HG03280 (cell line): ENCODE data around the gene INTS13.
"Not testable (repeated sequence)": the region's sequence is repeated elsewhere in the genome, so short reads cannot be mapped to it uniquely, and the experiment has no call there.

ENCODE experiments used
- ATAC-seq: cut with Tn5 transposase; IDR thresholded peaks from one replicate; pipeline ENCODE4 v1.9.1; 2021; ENCODE audit warnings: mild to moderate bottlenecking, moderate library complexity; ENCODE audit not compliant: unreplicated experiment

Gene INTS13

DNA sequence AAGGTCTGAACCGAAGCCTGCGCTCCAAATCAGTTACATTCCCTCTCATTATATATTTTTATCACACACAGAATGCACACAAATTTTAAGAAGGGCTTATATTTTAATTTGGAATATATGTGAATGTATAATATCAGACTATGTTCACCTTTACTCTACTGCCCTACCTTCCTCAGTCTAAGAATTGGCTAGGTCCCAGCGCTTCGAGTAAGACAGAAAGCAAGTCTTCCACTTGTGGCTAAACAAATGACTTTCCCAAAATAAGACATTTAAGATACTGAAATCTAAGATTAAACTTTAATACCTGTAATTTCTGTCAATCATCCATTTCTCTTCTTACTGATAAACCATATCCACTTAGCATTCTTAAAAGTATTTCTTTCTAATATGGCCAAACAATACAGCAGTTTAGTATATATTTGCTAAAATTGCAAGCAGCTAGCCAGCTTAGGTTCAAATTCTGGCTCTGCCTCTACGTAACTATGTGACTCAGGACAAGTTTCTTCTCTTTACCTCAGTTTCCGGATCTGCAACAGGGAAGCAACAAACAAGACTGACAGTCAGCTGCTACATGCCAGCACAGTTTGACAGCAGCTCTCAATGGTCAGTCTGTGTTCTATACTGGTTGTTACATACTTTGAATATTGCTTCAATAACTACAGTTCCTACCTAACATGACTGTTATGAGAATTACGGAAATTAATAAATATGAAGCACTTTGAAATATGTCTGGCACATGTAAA, 2.0 kb downstream of the INTS13 start:
- no peak for ATAC-seq

DNA sequence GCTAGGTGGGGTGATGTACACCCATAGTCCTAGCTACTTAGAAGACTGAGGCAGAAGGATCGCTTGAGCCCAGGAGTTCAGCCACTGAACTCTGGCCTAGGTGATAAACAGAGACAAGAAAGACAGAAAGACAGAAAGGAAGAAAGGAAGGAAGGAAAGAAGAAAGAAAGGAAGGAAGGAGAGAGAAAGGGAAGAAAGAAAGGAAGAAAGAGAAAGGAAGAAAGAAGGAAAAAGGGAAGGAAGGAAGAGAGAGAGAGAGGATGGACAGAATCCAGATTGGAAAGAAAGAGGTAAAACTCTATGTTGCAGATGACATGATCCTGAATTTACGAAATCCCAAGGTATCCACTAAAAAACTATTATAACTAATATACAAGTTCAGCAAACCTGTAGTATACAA, 8.2 kb downstream of the INTS13 start:
- ATAC-seq = no peak

DNA sequence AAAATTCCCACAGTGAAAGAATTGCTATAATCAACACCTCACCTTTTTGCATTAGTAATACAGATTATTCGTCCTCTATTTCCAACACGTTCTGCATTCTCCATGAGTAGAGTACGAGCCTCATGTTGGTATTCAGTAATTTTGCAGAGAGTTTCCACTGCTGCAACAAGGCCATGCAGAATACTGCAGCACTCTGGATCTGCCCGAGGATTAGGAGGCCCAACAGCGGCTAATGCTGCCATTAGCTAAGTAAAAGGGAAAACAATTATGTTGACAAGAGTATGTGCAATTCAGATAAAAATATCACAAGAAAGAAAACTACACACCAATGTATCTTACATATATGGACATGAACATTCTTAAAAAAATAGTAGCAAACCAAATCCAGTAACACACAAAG, 9.1 kb downstream of the INTS13 start:
- no peak for ATAC-seq

DNA sequence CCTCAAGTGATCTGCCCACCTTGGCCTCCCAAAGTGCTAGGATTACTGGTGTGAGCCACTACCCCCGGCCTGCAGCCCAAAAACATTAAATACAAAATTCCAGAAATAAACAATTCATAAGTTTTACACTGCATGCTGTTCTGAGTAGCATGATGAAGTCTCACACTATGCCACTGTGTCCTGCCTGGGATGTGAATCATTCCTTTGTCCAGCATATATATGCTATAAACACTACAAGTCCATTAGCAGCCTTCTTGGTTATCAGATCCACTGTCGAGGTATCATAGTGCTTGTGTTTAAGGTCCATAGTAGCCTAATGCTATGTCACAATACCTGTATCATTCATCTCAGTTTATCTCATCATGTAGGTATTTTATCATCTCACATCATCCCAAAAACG, 15.9 kb downstream of the INTS13 start:
- no peak for ATAC-seq

DNA sequence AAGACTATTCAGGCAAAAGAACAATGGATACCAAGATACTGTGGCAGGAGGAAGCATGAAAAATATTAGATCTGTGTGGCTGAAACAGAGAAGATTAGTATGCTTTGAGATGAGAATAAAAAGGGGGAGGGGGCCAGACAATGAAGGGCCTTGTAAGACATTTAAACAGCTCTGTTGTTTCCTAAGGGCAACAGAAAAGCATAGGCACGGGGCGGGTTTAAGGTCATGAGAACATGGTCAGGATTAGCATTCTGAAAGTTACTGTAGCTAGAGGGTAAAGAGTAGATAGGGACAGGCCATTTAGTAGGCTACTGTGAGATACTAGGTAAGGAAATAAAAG, 18.6 kb downstream of the INTS13 start:
- ATAC-seq = no peak

DNA sequence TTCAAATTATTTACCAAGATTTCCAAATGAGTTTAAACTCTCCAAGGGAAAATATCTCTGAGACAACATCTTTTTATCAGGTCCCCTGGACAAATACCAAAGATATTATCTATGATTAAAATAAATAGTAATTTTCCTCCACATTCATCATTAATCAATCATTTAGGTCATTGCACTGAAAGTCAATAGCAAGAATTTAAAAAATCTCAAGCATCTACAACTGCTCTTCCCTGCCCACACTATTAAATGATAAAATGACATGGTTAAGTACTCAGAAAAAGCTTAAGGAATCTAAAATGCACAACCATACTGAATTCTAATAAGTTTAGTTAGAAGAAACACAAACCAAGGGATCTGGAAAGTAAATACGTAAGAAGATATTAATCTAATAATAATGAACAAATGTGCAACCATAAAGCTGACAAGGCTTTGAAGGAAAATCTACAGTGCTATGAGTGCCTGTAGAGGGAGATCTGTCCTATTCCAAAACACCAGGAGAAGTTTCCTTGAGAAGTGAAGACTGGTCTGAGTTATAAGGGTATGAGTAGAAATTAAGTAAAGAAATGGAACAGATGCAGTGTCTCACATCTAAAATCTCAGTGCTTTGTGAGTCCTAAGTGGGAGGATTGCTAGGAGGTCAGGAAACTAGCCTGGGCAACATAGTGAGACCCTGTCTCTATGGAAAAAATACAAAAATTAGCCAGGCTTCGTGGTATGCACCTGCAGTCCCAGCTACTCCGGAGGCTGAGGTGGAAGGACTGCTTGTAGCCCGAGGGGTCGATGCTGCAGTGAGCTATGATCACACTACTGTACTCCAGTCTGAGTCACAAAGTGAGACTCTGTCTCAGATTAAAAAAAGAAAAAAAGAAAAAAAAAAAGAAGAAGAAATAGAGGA, 19.2 kb downstream of the INTS13 start:
- no peak for ATAC-seq

DNA sequence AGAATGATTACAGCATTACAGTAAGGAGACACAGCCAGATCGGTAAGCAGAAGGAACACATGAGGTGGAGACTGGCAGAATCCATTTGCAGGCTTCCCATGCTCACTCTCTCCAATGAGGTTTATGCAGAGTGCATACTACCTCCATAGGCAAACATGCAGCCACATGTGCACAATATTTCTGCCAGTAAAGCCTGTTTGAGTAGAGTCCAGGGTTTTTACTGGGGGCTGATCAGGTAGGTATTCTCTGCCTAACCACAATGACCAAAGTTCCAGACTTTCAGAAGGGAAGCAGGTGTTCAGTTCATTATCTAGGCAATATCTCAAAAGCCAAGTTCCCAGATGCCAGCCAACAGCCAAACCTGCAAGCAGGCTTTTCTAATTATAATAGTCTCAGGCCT, 31.1 kb downstream of the INTS13 start:
- ATAC-seq = no peak

DNA sequence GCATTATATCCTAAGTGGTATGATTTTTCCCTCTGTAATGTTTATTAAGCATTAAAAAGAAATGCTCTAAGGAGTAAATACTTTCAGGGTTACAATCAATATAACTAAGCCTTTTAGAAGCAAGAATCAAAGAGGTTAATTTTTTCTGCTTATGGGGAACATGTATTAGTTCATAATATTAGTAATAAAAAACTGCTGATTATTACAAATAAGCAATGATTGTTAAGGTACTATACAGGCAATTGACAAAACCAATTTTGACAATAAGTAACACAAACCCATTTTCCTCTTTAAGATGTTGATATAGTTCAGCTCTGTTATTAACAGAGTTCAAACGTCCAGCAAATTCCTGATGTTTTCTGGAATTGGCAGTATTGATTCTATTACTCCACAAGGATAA, 31.8 kb downstream of the INTS13 start:
- no peak for ATAC-seq

DNA sequence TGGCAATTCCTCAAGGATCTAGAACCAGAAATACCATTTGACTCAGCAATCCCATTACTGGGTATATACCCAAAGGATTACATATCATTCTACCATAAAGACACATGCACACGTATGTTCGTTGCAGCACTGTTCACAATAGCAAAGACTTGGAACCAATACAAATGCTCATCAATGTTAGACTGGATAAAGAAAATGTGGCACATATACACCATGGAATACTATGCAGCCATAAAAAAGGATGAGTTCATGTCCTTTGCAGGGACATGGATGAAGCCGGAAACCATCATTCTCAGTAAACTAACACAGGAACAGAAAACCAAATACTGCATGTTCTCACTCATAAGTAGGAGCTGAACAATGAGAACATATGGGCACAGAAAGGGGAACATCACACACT, 34.4 kb downstream of the INTS13 start:
- ATAC-seq = not testable (repeated sequence)

DNA sequence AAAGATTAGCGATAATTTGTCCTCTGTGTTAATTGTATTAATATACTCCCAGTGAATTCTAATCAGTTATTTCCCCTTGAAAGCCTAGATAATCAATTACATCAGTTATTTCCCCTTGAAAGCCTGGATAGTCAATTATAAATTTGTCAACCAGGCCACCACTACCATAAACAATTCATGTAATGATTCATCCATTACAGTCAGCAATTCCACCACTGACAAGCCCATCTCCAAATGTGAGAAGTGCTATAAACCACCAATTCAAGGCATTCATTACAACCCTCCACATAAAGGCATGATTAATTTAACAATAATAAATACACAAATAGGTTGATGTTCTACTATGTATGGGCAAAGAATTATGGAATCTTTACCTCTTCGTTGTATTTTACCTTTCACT, 40.9 kb downstream of the INTS13 start:
- ATAC-seq = no peak

DNA sequence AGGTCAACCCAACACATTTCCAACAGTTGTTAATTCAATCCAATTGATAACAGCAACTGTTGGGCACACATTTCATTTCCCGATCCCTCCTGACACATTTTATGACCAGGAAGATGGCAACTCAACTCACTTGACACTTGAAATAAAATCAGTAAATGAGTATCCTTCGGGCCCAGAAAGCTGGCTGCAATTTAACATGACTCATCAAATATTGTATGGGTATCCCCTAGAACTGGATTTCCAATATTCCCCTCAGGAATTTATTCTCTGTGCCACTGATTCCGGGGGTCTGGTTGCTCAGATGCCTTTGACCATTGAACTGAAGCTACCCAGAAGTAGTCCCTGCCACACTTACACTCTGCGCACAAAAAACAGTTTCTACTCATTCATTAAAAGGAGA, 42.1 kb downstream of the INTS13 start:
- no peak for ATAC-seq

DNA sequence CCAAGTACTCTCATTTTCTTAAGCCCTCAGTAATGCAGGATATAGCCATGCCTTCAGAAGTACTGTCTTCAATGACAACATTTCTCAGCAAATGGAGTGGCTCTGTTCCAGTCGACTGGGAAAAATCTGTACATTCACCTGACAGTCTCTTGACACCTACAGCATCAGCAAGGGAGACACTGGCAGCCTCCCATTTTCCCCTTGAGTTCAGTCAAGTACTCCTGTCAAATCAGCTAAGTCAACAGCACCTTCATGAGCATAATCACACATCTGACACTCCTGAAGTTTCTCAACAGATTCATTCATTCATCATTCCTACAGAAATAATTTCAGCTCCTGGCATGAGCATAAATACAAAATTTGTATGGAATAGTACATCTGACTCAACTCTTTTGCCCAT, 46.1 kb downstream of the INTS13 start:
- no peak for ATAC-seq

DNA sequence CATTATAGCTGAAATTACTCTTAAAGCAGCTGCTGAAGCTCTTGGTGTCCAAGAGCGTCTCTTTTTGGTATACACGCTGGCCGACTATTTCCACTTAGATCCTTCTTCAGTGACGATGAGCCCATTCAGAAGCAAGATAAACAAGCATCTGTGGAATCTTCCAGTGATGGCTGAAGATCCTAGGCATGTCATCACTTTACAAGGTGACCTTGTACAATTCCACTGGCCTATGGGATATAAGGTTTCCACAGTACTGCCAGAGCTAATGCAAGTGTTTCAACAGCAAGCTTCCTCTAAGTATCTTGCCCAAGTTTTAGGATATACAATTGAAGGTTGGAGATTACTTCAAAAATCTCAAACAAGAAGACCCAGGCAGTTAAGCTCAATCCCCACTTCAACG, 47.0 kb downstream of the INTS13 start:
- ATAC-seq = no peak

DNA sequence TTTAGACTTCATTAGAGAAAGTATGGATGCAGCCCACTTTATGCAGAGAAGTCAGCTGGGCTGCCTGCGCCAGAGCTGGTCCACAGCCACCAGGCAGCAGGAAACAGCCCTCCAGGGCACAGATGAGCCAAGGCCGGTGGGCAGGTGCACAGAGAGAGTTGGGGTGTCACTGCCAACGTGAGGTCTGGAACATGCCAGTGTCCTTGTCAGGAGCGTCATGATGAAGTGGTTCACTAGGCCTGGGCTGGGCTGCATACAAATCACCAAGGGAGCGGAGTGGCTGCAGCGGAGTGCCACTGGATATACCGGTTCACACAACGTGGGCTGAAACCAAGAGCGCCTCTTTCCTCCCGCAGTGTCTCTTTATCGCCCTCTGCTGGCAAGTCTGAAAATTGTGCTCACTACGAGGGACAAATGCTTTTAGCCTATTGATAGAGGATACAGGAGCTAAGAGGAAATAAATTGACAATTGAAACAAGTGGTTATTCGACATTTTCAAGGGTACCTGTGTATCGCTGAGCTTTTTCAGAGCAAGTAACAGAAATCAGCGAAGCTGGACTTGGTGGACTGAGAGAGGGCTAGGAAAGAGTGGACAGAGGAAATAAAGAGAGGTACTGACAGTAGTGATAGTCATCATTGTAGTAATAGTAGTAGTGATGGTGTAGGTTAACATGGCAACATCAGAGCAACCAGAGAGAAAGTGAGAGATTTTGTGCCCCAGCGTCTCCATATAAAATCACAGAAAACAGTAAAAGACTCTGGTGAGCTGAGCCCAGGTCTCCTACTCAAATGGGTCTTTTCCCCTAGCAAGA, 52.8 kb downstream of the INTS13 start:
- ATAC-seq = peak; percentile 87

DNA sequence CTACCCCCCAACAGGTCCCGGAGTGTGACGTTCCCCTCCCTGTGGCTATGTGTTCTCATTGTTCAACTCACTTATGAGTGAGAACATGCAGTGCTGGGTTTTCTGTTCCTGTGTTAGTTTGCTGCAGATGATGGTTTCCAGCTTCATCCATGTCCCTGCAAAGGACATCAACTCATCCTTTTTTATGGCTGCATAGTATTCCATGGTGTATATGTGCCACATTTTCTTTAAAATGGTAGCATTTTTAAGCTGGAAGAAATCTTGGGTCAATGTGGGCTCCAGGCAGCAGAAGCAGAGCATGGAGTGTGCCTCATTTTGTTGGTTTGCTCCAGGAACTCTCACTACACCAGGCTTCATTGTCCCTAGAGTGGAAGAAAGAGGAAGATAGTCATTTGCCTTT, 57.2 kb downstream of the INTS13 start:
- ATAC-seq = no peak

DNA sequence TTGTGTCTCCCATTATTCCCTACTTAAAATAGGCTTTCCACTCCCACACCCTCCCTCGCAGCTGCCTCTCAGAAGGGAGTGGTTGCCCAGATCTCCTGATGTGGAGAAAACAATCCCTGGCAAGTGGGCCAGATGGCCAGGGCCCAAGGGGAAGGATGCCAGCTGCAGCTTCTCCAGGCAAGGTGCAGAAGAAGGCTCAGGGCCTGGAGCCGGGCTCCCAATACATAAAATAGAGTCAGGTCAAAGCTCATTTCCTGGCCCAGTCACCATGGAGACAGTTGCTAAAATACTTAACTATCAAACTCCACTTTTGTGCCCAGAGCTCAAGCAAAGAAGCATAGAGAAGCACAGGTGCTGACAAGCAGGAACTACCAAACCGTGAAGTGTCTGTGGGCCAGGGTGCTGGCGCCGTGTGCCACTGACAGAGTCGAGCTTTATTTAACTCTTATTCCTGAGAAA, 59.1 kb downstream of the INTS13 start:
- ATAC-seq = no peak

DNA sequence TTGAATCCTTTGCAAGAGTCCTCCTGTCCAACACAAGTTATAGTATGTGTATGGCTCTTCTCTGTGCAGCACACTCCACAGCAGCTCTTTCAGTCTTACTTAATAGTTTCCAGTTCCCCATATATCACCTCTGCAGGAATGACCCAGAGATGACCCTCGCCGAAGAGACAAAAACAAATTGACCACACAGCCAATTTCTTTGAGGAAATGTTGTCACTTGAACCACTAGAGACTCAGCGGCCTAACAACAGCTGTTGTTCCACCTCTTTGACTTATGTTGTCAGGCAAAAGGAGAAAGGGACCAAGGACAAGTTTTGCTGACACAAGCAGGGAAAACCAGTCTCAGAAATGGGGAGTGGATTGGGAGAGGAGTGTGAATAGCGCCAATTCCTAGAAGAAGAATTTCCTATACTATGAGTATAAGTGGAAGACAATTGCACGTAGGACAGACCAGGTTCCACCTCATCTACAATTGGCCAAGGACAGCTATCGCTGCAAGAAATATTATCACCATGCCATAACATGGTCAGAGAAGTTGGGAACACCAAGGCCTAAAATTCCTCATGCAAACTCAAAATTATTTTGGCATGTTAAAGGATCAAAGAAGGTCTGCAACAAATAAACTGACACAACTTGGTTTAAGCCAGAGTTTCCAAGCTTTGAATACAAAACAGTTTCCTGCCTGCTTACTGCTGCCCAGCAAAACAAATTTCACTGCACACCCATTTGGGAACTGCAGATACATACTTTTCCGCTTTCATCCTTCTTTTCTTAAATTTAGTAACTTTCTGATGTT, 63.1 kb downstream of the INTS13 start:
- no peak for ATAC-seq

DNA sequence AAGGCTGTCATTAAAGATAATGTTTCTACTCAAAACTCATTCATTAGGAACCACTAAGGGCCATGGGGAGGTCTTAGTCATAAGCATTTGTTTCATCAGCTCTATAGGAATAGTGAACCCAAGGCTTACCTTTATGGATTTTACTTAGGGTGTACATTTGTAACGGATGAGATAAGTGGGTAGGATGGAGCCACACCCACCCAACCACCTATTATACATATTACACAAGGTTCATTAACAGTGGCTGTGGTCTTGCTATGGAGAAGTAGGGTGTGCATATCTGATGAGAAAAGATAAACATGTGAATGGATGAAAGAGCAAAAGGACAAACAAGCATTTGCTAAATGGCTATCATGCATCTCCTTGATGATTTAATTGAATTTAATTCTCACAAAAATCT, 65.2 kb downstream of the INTS13 start:
- no peak for ATAC-seq

DNA sequence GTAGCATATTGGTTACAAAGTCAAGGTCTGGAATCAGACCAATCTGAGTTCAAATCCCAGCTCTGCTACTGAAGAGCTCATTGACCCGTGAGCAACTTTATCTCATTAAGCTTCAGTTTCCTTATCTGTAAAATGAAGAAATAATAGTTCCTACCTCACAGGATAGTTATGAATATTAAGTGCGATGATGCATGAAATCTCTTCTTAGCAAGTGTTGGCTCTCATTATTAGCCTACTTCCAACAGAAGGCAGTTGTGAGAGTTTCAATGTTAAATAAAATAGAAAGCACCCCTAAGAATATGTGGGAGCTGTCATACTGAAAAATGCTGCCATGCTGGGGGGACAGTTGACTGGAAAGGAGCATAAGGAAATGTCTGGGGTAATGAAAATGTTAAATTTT, 65.8 kb downstream of the INTS13 start:
- ATAC-seq = no peak

DNA sequence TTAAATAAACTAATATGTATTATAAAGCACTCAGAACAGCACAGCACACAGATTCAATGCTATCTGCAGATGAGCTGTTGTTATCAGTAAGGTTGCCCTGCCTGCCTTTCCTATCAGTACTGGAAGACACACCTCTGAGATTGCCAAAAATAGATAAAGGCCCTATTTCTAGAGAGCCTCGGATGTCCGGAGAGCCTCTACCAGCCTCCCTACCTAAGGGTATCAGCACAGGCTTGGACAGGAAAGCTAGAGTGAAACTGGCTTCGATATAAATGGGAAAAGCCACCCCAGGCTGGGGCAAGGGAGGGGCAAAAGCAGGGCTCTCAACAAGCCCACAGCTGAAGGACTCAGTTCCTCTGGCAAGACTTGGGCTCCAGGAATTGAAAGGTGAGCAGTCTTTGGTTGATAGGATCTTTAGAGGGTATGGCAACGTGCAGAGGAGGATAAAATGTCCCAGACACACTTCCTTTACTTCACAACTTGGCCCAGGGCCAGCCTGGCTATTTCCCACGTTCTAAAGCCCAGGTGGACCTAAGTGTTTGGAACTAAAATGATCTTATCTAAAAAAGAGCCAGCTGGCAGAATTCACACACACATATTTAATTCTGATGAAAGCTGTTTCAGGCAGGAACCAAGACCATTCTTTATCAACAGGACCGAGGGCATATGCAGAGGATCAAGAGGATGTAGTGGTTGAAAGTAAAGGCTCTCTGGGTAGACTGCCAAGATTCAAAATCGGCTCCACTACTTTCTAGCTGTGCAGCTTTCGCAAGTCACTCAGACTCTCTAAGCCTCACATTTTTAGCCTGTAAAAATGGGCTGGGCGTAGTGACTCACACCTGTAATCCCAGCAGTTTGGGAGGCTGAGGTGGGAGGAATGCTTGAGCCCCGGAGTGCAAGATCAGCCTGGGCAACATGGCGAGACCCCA, 67.0 kb downstream of the INTS13 start:
- no peak for ATAC-seq
